ENCODE results near the gene PFDN5.
"Not testable (repeated sequence)": the region's sequence is repeated elsewhere in the genome, so short reads cannot be mapped to it uniquely, and the experiment has no call there.

The PFDN5 gene

GRCh38 chr12:53328043-53328435 is 32.7 kb downstream of the PFDN5 start:
- no peak for DNase-seq

GRCh38 chr12:53330671-53331070 is 35.3 kb downstream of the PFDN5 start:
- DNase-seq = no peak

GRCh38 chr12:53332339-53332738 is 37.0 kb downstream of the PFDN5 start:
- DNase-seq = not testable (repeated sequence)

GRCh38 chr12:53332744-53333143 is 37.4 kb downstream of the PFDN5 start:
- DNase-seq = no peak

- no peak for DNase-seq
Observed at GRCh38 chr12:53333289-53333688, 37.9 kb downstream of the PFDN5 start.

GRCh38 chr12:53333845-53334244 is 38.5 kb downstream of the PFDN5 start:
- no peak for DNase-seq

- DNase-seq = no peak
Observed at GRCh38 chr12:53334822-53335221, 39.5 kb downstream of the PFDN5 start.

- DNase-seq = no peak
Observed at GRCh38 chr12:53336181-53336681, 40.9 kb downstream of the PFDN5 start, which contains the start of gene SP7. Gene SP7, minus strand, starts transcription at chr12:53336354. Its CDS starts 708 bp downstream, at chr12:53335646.

GRCh38 chr12:53338017-53338416 is 42.7 kb downstream of the PFDN5 start:
- DNase-seq = no peak

GRCh38 chr12:53338916-53339315 is 43.6 kb downstream of the PFDN5 start:
- no peak for DNase-seq

- no peak for DNase-seq
Observed at GRCh38 chr12:53340398-53340797, 45.1 kb downstream of the PFDN5 start.

- DNase-seq = no peak
Observed at GRCh38 chr12:53343449-53343848, 48.1 kb downstream of the PFDN5 start.

- DNase-seq = no peak
Observed at GRCh38 chr12:53343969-53344368, 48.6 kb downstream of the PFDN5 start.

- no peak for DNase-seq
Observed at GRCh38 chr12:53344487-53344823, 49.1 kb downstream of the PFDN5 start.

- peak; percentile 65 to 67 for DNase-seq
Observed at GRCh38 chr12:53344824-53345485, 49.6 kb downstream of the PFDN5 start.

- DNase-seq = no peak
Observed at GRCh38 chr12:53345486-53346188, 50.3 kb downstream of the PFDN5 start.

GRCh38 chr12:53346491-53346890 is 51.1 kb downstream of the PFDN5 start:
- no peak for DNase-seq

GRCh38 chr12:53347905-53348304 is 52.6 kb downstream of the PFDN5 start:
- no peak for DNase-seq
